H1 (cell line): ENCODE data around the gene RGL2. TPM values are rescaled to one million over a fixed set of nuclear protein-coding genes. Genes with fewer than 3 reads are reported as not detected.

Experiments used
- CTCF ChIA-PET: fragments of 300-600 bp; sonication (Branson Sonifier 250); formaldehyde crosslinking; loops from one replicate; lab custom pipeline; 2021; ENCODE audit not compliant: partially characterized antibody; lab: Charles Lee
- POLR2A ChIA-PET: fragments of 300-600 bp; sonication (Branson Sonifier 250); formaldehyde crosslinking; loops from one replicate; lab custom pipeline; 2021; ENCODE audit warnings: inconsistent platforms; ENCODE audit not compliant: partially characterized antibody; lab: Charles Lee
- DNase-seq, 2 experiments: peaks; one replicate each; pipeline versions ENCODE4 v3.0.0 to v3.0.0-alpha.2; 2010 to 2022; ENCODE audit warnings: low spot score in 2 of 2, low read depth in 1 of 2, mixed read lengths in 1 of 2
- FAIRE-seq: peaks from 2 replicates; lab custom pipeline; 2011; peaks lifted over from hg19 to GRCh38; lab: Jason Lieb, UNC
- H2AFZ ChIP-seq: 2 replicates; pipeline ENCODE4 v1.8.1; 2012; ENCODE audit warnings: low read length, inconsistent platforms
- H2AK5ac ChIP-seq: 2 replicates; pipeline ENCODE4 v1.6.1; 2013; ENCODE audit warnings: low read depth, low read length
- H2BK120ac ChIP-seq: replicated peaks from 2 replicates; pipeline ENCODE3; 2013; ENCODE audit warnings: low read depth, low read length, inconsistent platforms
- H2BK12ac ChIP-seq: 2 replicates; pipeline ENCODE4 v1.6.1; 2013; ENCODE audit warnings: low read depth, low read length
- H2BK15ac ChIP-seq: 2 replicates; pipeline ENCODE4 v1.6.1; 2013; ENCODE audit warnings: low read length
- H2BK20ac ChIP-seq: 2 replicates; pipeline ENCODE4 v1.6.1; 2013; ENCODE audit warnings: low read length
- H2BK5ac ChIP-seq: 2 replicates; pipeline ENCODE4 v1.6.1; 2013; ENCODE audit warnings: low read depth, low read length
- H3K14ac ChIP-seq: 2 replicates; pipeline ENCODE4 v1.6.1; 2013; ENCODE audit warnings: inconsistent platforms; ENCODE audit not compliant: insufficient read length
- H3K18ac ChIP-seq: 2 replicates; pipeline ENCODE4 v1.6.1; 2013; ENCODE audit warnings: low read length; ENCODE audit errors: extremely low read depth
- H3K23ac ChIP-seq: 2 replicates; pipeline ENCODE4 v1.6.1; 2013; ENCODE audit warnings: inconsistent platforms; ENCODE audit not compliant: insufficient read length
- H3K23me2 ChIP-seq: 2 replicates; pipeline ENCODE4 v1.6.1; 2013; ENCODE audit warnings: low read depth, low read length
- H3K27ac ChIP-seq: 2 replicates; pipeline ENCODE4 v1.6.1; 2011; ENCODE audit warnings: low read depth, low read length, inconsistent platforms
- H3K27me3 ChIP-seq, 4 experiments: replicated peaks in 1 of 4; 1 replicate in 1 of 4; 2 replicates in 3 of 4; pipeline versions ENCODE4 v1.6.1 to v1.8.1; 2011 to 2013; ENCODE audit warnings: low read length in 3 of 4, mild to moderate bottlenecking in 3 of 4, inconsistent platforms in 2 of 4, mixed read lengths in 2 of 4, moderate library complexity in 1 of 4; ENCODE audit not compliant: control insufficient read depth in 3 of 4, insufficient read depth in 3 of 4; ENCODE audit errors: extremely low read depth in 1 of 4
- H3K36me3 ChIP-seq, 4 experiments: 2 replicates each; pipeline versions ENCODE4 v1.6.1 to v1.8.1; 2011 to 2013; ENCODE audit warnings: mild to moderate bottlenecking in 4 of 4, low read length in 3 of 4, moderate library complexity in 2 of 4, control low read depth in 1 of 4, inconsistent platforms in 1 of 4; ENCODE audit not compliant: insufficient read depth in 4 of 4, control insufficient read depth in 2 of 4
- H3K4ac ChIP-seq: replicated peaks from 2 replicates; pipeline ENCODE3; 2013; ENCODE audit warnings: low read length, low read depth, mixed read lengths, inconsistent platforms; ENCODE audit not compliant: insufficient read length
- H3K4me1 ChIP-seq, 4 experiments: replicated peaks in 1 of 4; 1 replicate in 1 of 4; 2 replicates in 3 of 4; pipeline versions ENCODE4 v1.6.1 to v1.8.1; 2011 to 2013; ENCODE audit warnings: low read length in 3 of 4, inconsistent platforms in 2 of 4, mixed read lengths in 1 of 4; ENCODE audit not compliant: insufficient read depth in 4 of 4, control insufficient read depth in 3 of 4
- H3K4me2 ChIP-seq, 2 experiments: 2 replicates each; pipeline versions ENCODE4 v1.6.1 to v1.8.1; 2011 to 2013; ENCODE audit warnings: low read depth in 2 of 2, low read length in 2 of 2, control low read depth in 1 of 2, inconsistent platforms in 1 of 2, mild to moderate bottlenecking in 1 of 2; ENCODE audit not compliant: insufficient read depth in 1 of 2
- H3K4me3 ChIP-seq, 4 experiments: fragments of 200-600, 300-600 bp in 1 of 4; sonication (generic), shearing (Covaris generic), sonication (Bioruptor Twin) in 1 of 4; 2 replicates each; pipeline versions ENCODE4 v1.5.1 to v1.8.1; 2011 to 2016; ENCODE audit warnings: low read length in 4 of 4, low read depth in 3 of 4, control low read depth in 2 of 4, inconsistent platforms in 2 of 4, mild to moderate bottlenecking in 2 of 4, mixed read lengths in 1 of 4, moderate library complexity in 1 of 4; ENCODE audit not compliant: insufficient read depth in 2 of 4; ENCODE audit errors: extremely low read depth in 1 of 4
- H3K56ac ChIP-seq: replicated peaks from 2 replicates; pipeline ENCODE3; 2013; ENCODE audit warnings: low read depth, mild to moderate bottlenecking, mixed read lengths, low read length, inconsistent platforms; ENCODE audit not compliant: insufficient read length
- H3K79me1 ChIP-seq: 2 replicates; pipeline ENCODE4 v1.6.1; 2013; ENCODE audit warnings: low read depth, low read length, control low read depth
- H3K79me2 ChIP-seq, 2 experiments: 2 replicates each; pipeline versions ENCODE4 v1.6.1 to v1.8.1; 2012 to 2013; ENCODE audit warnings: low read length in 2 of 2, mild to moderate bottlenecking in 2 of 2, inconsistent platforms in 1 of 2; ENCODE audit not compliant: insufficient read depth in 2 of 2, control insufficient read depth in 1 of 2
- H3K9ac ChIP-seq, 4 experiments: replicated peaks in 1 of 4; 1 replicate in 1 of 4; 2 replicates in 3 of 4; pipeline versions ENCODE4 v1.6.1 to v1.8.1; 2011 to 2013; ENCODE audit warnings: low read depth in 3 of 4, low read length in 3 of 4, control low read depth in 2 of 4, mild to moderate bottlenecking in 2 of 4, moderate library complexity in 2 of 4, inconsistent platforms in 1 of 4; ENCODE audit errors: extremely low read depth in 1 of 4
- H3K9me3 ChIP-seq, 2 experiments: 2 replicates each; pipeline versions ENCODE4 v1.6.1 to v1.8.1; 2012 to 2013; ENCODE audit warnings: mild to moderate bottlenecking in 2 of 2, moderate library complexity in 2 of 2, control low read depth in 1 of 2, inconsistent platforms in 1 of 2, low read depth in 1 of 2, low read length in 1 of 2, mixed read lengths in 1 of 2; ENCODE audit not compliant: insufficient read depth in 2 of 2
- H4K20me1 ChIP-seq, 2 experiments: replicated peaks in 1 of 2; 2 replicates each; pipeline versions ENCODE3 to v1.8.1; 2011 to 2013; ENCODE audit warnings: inconsistent platforms in 2 of 2, low read length in 2 of 2, mild to moderate bottlenecking in 1 of 2; ENCODE audit not compliant: insufficient read depth in 2 of 2, control insufficient read depth in 1 of 2
- H4K5ac ChIP-seq: 2 replicates; pipeline ENCODE4 v1.6.1; 2013; ENCODE audit warnings: low read length, low read depth, mixed read lengths, inconsistent platforms; ENCODE audit not compliant: insufficient read length
- H4K8ac ChIP-seq: 2 replicates; pipeline ENCODE4 v1.8.0; 2013; ENCODE audit warnings: mild to moderate bottlenecking, moderate library complexity, low read length, inconsistent platforms; ENCODE audit not compliant: insufficient read depth; ENCODE audit errors: extremely low read depth
- H4K91ac ChIP-seq: replicated peaks from 2 replicates; pipeline ENCODE3; 2013; ENCODE audit warnings: low read length, mixed read lengths, inconsistent platforms; ENCODE audit not compliant: insufficient read length
- E2F6 ChIP-seq: IDR thresholded peaks from 2 replicates; pipeline ENCODE4 v1.6.1; 2012; ENCODE audit warnings: inconsistent platforms
- HDAC2 ChIP-seq, 2 experiments: fragments of 300-600 bp in 1 of 2; sonication (generic) in 1 of 2; IDR thresholded peaks; 2 replicates each; pipeline ENCODE4 v1.6.1; 2011 to 2012; ENCODE audit warnings: low read depth in 2 of 2, low read length in 2 of 2, mild to moderate bottlenecking in 2 of 2, moderate library complexity in 2 of 2, borderline replicate concordance in 1 of 2, inconsistent platforms in 1 of 2
- JUND ChIP-seq: IDR thresholded peaks from 2 replicates; pipeline ENCODE4 v1.6.1; 2011; ENCODE audit warnings: mild to moderate bottlenecking, improper control_type of control experiment, low read length
- NANOG ChIP-seq: IDR thresholded peaks from 2 replicates; pipeline ENCODE4 v1.6.1; 2011; ENCODE audit warnings: low read length, low read depth, mild to moderate bottlenecking, inconsistent platforms; ENCODE audit not compliant: insufficient read depth, poor library complexity, severe bottlenecking
- RFX5 ChIP-seq: IDR thresholded peaks from 2 replicates; pipeline ENCODE4 v1.6.1; 2011; ENCODE audit warnings: low read depth, low read length, improper control_type of control experiment, borderline replicate concordance
- SIN3A ChIP-seq, 2 experiments: IDR thresholded peaks in 1 of 2; conservative IDR thresholded peaks in 1 of 2; 2 replicates each; pipeline ENCODE4 v1.6.1; 2011 to 2012; ENCODE audit warnings: low read length in 2 of 2, improper control_type of control experiment in 1 of 2, low read depth in 1 of 2, mild to moderate bottlenecking in 1 of 2
- TCF12 ChIP-seq: IDR thresholded peaks from 2 replicates; pipeline ENCODE4 v1.6.1; 2011; ENCODE audit warnings: low read depth, mild to moderate bottlenecking, low read length
- WGBS, 2 experiments: shearing (Covaris generic) in 1 of 2; methylation state at CpG; one replicate each; pipeline versions ENCODE4 v1.1.6 to v1.1.7; 2013 to 2015; ENCODE audit warnings: low lambda C conversion rate in 2 of 2, mixed read lengths in 2 of 2, inconsistent platforms in 1 of 2, low coverage in 1 of 2, missing lambda C conversion rate in 1 of 2; ENCODE audit not compliant: insufficient replicate concordance in 2 of 2, insufficient coverage in 1 of 2, insufficient read length in 1 of 2; ENCODE audit errors: extremely low coverage in 1 of 2, missing lambda C conversion rate in 1 of 2; 5-methylcytosine and 5-hydroxymethylcytosine counted together
- polyA plus RNA-seq, 7 experiments: library from polyadenylated mRNA; depleted of rRNA in 3 of 7; stranded (reverse) in 5 of 7; unstranded in 2 of 7; fragments of >200 nt in 5 of 7; fragments of 200-250 nt in 2 of 7; gene quantifications; 1 replicate in 5 of 7; 2 replicates in 1 of 7; 4 replicates in 1 of 7; pipeline versions ENCODE4 v1.2.1 to v1.2.3, GENCODE V29; 2011 to 2013; ENCODE audit warnings: missing spikeins in 2 of 7, mixed read lengths in 2 of 7
- total RNA-seq: library from RNA; stranded (reverse); fragmentation: NEBNext Ultra II Directional; extraction: Animal tissue kit (Norgen Biotek cat#: 25700); gene quantifications from 2 replicates; pipeline ENCODE4 v1.2.1, GENCODE V29; 2021
- TF ChIP-seq, protein P1 (sequence below): IDR thresholded peaks from 2 replicates; pipeline ENCODE4 v1.6.1; 2011; ENCODE audit warnings: low read length, improper control_type of control experiment

The RGL2 gene
- total and polyA plus RNA-seq, 2 of the 8 experiments (the other 6 are each of a cell fraction or from before 2014, with no cell fraction given): 58.1 to 80.3 TPM

DNA sequence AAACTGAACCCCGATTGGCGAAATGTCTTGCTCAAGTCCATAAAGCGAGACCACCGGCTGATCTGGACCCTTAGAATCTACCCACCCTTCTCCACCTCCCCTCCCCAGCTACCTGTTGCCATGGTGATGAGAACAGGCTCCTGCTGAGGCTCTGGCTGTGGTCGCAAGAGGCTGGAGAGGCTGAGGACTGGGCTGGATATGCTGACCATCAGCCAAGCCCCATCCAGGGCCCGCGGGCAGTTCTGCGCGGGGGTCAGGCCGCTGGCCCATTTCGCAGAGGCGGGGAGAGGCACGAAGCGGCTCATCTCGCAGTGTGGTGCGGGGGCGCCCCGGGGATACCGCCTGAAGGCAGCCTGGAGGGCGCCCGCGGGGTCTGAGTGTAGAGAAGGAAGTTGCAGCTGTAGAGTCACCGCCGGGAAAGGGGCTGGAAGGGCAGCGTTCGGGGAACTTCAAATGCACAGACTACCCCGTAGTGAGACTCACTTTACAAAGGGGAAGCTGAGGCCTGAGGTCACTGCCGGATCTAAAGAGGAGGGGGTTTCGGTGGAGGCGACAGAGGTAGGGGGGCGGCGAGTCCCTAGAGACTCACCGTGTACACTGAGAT is 14.5 kb upstream of the RGL2 start:
- WGBS, 2 experiments: 2% methylated on average over 33 of the region's 33 CpGs; no CpG with 5 or more reads in 1 of the 2 experiments
- Histone ChIP-seq H3K79me2 (no peaks in the 10 kb centered on the region), H3K9me3 (no peaks in the 10 kb centered on the region), H3K27me3 (no peaks in the 10 kb centered on the region)
- CTCF ChIA-PET: interaction anchor here (0.7 to 2.4 kb wide), 7 partner anchors 12 to 113 kb away, joined by 4 to 17 read pairs (median 7); partner anchors contain the start of genes B3GALT4 and RGL2
- TF ChIP-seq E2F6 (no peak), JUND (no peak), HDAC2 (IDR thresholded peaks at IDR 0.05; ENCODE audit: borderline replicate concordance in 1 of 2, low read depth in 2 of 2, low read length in 2 of 2) (0 out of 4 replicates have a peak, but pooled peaks of 1 of the 2 experiments have one; percentile 43), SIN3A (conservative IDR thresholded peaks at IDR 0.05 in 1 of 2, IDR thresholded peaks at IDR 0.05 in 1 of 2; ENCODE audit: low read depth in 1 of 2, low read length in 2 of 2) (peak in 1 of 2 experiments; percentile 46; a peak in 2 of 4 replicates), RFX5 (no peak), NANOG (no peak), TCF12 (no peak)
- TF ChIP-seq, protein P1, sequence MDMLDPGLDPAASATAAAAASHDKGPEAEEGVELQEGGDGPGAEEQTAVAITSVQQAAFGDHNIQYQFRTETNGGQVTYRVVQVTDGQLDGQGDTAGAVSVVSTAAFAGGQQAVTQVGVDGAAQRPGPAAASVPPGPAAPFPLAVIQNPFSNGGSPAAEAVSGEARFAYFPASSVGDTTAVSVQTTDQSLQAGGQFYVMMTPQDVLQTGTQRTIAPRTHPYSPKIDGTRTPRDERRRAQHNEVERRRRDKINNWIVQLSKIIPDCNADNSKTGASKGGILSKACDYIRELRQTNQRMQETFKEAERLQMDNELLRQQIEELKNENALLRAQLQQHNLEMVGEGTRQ: no peak
- TF ChIP-seq, all 59 proteins: peak for 2
- H3K79me1 ChIP-seq: no peaks in the 10 kb centered on the region
- H2BK5ac ChIP-seq: peak overlapping the region; percentile 56; the same call in 1 of the 2 replicates
- no peak overlapping the region for H2AK5ac ChIP-seq
- H3K18ac ChIP-seq: peak overlapping the region; percentile 83
- H3K36me3 ChIP-seq: no peaks in the 10 kb centered on the region; a peak in 1 of 8 replicates
- H2BK20ac ChIP-seq: no peak overlapping the region
- H3K23me2 ChIP-seq: peaks cover 26% of the 10 kb centered on the region
- peak overlapping the region; percentile 84 to 89 (median 88) for H3K4me3 ChIP-seq
- POLR2A ChIA-PET: interaction anchor here (0.6 to 6.3 kb wide), 16 partner anchors 13 to 1498 kb away, joined by 3 to 37 read pairs (median 4); partner anchors contain the start of genes B3GALT4, PFDN6, RGL2 and RPS18
- peak overlapping the region; percentile 93 to 95 for H3K4me2 ChIP-seq
- H3K14ac ChIP-seq: no peak overlapping the region
- H2AFZ ChIP-seq: no peak overlapping the region
- H2BK15ac ChIP-seq: peak overlapping the region; percentile 72; the same call in 1 of the 2 replicates
- peak overlapping the region; percentile 66 for H4K91ac ChIP-seq
- H3K4me1 ChIP-seq: peaks cover 0 to 15% (median 11%) of the 10 kb centered on the region in 4 experiments; a peak in 5 of 7 replicates
- H4K8ac ChIP-seq: no peak overlapping the region; the same call in 1 of the 2 replicates
- no peak for FAIRE-seq
- H3K23ac ChIP-seq: no peak overlapping the region
- no peaks in the 10 kb centered on the region for H4K20me1 ChIP-seq
- peak in 1 of 2 experiments; percentile 76 for DNase-seq
- H4K5ac ChIP-seq: no peak overlapping the region
- 0 out of 2 replicates have a peak overlapping the region, but pooled peaks have one; percentile 75 for H2BK12ac ChIP-seq
- no peak overlapping the region for H3K4ac ChIP-seq
- H2BK120ac ChIP-seq: no peak overlapping the region
- no peak overlapping the region for H3K56ac ChIP-seq
- H3K27ac ChIP-seq: peak overlapping the region; percentile 23; the same call in 1 of the 2 replicates
- peak overlapping the region in 2 of 4 experiments; percentile 64 to 74; a peak in 4 of 7 replicates for H3K9ac ChIP-seq
